Calu3 (cell line): ENCODE data around the gene SLC11A2. TPM values are rescaled to one million over a fixed set of nuclear protein-coding genes. Genes with fewer than 3 reads are reported as not detected.

Experiments
- BruUV-seq: library from RNA; stranded (reverse); fragments of 400-500 nt; replicated peaks from 2 replicates; lab custom pipeline; 2021; lab: Mats Ljungman, UMichigan
- CTCF ChIA-PET: fragments of 300-600 bp; sonication (Branson Sonifier 250); formaldehyde crosslinking; loops from one replicate; lab custom pipeline; 2022; ENCODE audit warnings: antibody characterized with exemption; lab: Charles Lee
- DNase-seq: peaks from one replicate; pipeline ENCODE4 v3.0.0; 2022
- H3K27ac Mint-ChIP-seq: one replicate; pipeline ENCODE4 v1.8.0; 2022; ENCODE audit warnings: mixed read lengths; ENCODE audit not compliant: unreplicated experiment
- H3K27me3 Mint-ChIP-seq: one replicate; pipeline ENCODE4 v1.8.0; 2022; ENCODE audit warnings: mixed read lengths; ENCODE audit not compliant: unreplicated experiment
- H3K36me3 Mint-ChIP-seq: one replicate; pipeline ENCODE4 v1.8.0; 2022; ENCODE audit warnings: mild to moderate bottlenecking, moderate library complexity, mixed read lengths; ENCODE audit not compliant: insufficient read depth, unreplicated experiment
- H3K4me1 Mint-ChIP-seq: one replicate; pipeline ENCODE4 v1.8.0; 2022; ENCODE audit warnings: mild to moderate bottlenecking, low read depth, mixed read lengths; ENCODE audit not compliant: unreplicated experiment
- H3K4me3 Mint-ChIP-seq: one replicate; pipeline ENCODE4 v1.8.0; 2022; ENCODE audit warnings: mild to moderate bottlenecking, low read depth, moderate library complexity, mixed read lengths; ENCODE audit not compliant: unreplicated experiment
- H3K9me3 Mint-ChIP-seq: one replicate; pipeline ENCODE4 v1.8.0; 2022; ENCODE audit warnings: low read depth, mixed read lengths; ENCODE audit not compliant: unreplicated experiment
- intact Hi-C: fragments of 100-400 bp; cut with micrococcal nuclease; formaldehyde crosslinking; loops from one replicate; pipeline ENCODE4 v1.10.0; 2022; ENCODE audit not compliant: unreplicated experiment
- total RNA-seq: library from RNA; stranded (reverse); gene quantifications from 2 replicates; pipeline ENCODE4 v1.2.3, GENCODE V29; 2022
- TF ChIP-seq, protein P1 (sequence below): fragments of 200-600 bp; IDR thresholded peaks from one replicate; pipeline ENCODE4 v1.8.0; 2022; ENCODE audit warnings: antibody characterized with exemption; ENCODE audit not compliant: unreplicated experiment

SLC11A2 gene
- total RNA-seq, 1 experiment from 2014 or later: 51.3 TPM

DNA sequence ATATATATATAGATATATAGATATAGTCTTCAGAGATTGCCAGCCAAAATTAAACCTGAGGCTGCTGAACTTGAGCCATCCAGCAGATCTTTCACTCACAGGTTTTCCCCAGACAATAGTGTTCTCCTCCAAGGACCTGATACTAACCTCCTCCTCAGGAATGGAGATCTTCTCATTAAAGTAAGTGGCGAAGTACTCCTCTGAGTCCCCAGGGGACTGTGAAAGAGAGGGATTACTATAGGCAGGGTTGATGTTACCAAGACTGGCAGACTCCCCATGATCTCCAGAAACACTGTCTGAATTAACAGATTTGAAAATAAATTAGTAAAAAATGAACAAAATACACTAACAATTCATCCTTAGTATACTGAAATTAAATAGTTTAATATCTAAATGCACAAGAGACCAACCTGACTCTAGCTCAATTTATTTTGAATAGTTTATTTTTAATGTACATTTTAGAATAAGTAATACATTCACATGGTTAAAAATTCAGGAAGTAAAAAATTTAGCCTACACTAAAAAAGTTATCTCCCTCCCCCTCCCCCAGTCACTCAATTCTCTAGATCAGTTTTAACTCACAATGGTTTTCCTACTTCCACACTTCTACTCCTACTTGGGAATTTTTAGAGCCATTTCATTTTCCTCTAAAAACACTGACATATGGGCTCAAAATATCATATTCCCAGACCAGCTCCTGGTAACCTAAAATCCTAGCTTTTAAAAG is 17.7 kb downstream of the SLC11A2 start:
- CTCF ChIA-PET: no interaction called here
- Mint-ChIP-seq H3K27me3 (no peaks in the 10 kb centered on the region), H3K27ac (no peak overlapping the region), H3K4me1 (peaks cover 13% of the 10 kb centered on the region), H3K36me3 (peaks cover 34% of the 10 kb centered on the region), H3K9me3 (no peaks in the 10 kb centered on the region), H3K4me3 (no peak overlapping the region)
- TF ChIP-seq, protein P1, sequence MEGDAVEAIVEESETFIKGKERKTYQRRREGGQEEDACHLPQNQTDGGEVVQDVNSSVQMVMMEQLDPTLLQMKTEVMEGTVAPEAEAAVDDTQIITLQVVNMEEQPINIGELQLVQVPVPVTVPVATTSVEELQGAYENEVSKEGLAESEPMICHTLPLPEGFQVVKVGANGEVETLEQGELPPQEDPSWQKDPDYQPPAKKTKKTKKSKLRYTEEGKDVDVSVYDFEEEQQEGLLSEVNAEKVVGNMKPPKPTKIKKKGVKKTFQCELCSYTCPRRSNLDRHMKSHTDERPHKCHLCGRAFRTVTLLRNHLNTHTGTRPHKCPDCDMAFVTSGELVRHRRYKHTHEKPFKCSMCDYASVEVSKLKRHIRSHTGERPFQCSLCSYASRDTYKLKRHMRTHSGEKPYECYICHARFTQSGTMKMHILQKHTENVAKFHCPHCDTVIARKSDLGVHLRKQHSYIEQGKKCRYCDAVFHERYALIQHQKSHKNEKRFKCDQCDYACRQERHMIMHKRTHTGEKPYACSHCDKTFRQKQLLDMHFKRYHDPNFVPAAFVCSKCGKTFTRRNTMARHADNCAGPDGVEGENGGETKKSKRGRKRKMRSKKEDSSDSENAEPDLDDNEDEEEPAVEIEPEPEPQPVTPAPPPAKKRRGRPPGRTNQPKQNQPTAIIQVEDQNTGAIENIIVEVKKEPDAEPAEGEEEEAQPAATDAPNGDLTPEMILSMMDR: no peak
- no peak for DNase-seq
- BruUV-seq: no TSS peak
- intact Hi-C loops: no loop called here

DNA sequence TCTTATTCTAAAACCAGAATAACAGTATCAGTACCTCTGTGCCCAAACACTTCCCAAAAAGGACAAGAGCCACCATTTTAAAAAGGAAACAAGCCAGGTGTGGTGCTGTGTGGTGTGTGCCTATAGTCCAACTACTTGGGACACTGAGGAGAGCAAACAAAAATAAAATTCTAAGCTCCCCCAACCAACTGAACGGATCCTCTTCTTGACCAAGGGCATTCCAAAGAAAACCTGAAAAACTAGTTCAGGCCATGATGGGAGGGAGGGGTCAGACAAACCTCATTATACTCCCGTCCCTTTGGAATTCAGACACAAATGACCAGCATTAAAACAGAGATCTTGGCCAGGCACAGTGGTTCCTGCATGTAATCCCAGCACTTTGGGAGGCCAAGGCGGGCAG is 20.5 kb downstream of the SLC11A2 start:
- DNase-seq: peak; percentile 37
- peak overlapping the region; percentile 26 for H3K27ac Mint-ChIP-seq
- BruUV-seq: no TSS peak
- peaks cover 13% of the 10 kb centered on the region for H3K4me1 Mint-ChIP-seq
- TF ChIP-seq, protein P1: no peak
- CTCF ChIA-PET: interaction anchor here (0.5 to 1.2 kb wide), 3 partner anchors 22 to 193 kb away, joined by 3 read pairs; no protein-coding TSS in a partner anchor
- H3K9me3 Mint-ChIP-seq: no peaks in the 10 kb centered on the region
- H3K36me3 Mint-ChIP-seq: peaks cover 34% of the 10 kb centered on the region
- intact Hi-C loops: no loop called here
- no peak overlapping the region for H3K4me3 Mint-ChIP-seq
- no peaks in the 10 kb centered on the region for H3K27me3 Mint-ChIP-seq

DNA sequence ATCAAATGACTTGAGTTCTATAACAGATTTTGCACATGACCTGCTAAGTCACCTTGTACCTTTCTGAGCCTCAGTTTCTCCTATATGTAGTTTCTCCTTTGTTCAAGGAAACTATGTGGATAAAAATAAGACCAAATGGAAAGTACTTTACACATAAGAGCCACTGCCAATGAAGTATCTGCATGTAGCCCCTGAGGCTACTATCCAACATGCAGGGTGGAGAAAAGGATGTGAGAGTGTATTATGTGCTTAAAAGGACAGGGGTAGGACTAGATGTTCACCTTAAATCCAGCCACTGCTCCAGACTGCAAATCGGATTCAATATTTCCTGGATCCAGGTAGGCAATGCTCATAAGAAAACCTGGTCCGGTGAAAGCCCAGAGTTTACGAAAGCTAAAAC is 21.2 kb downstream of the SLC11A2 start:
- Mint-ChIP-seq H3K27ac (peak overlapping the region; percentile 30), H3K4me3 (no peak overlapping the region), H3K36me3 (peaks cover 34% of the 10 kb centered on the region), H3K4me1 (peaks cover 13% of the 10 kb centered on the region), H3K27me3 (no peaks in the 10 kb centered on the region), H3K9me3 (no peaks in the 10 kb centered on the region)
- CTCF ChIA-PET: interaction anchor here (1.2 kb wide), 1 partner anchor 23 kb away, joined by 3 read pairs; no protein-coding TSS in a partner anchor
- no TSS peak for BruUV-seq
- TF ChIP-seq, protein P1: no peak
- intact Hi-C loops: no loop called here
- no peak for DNase-seq

DNA sequence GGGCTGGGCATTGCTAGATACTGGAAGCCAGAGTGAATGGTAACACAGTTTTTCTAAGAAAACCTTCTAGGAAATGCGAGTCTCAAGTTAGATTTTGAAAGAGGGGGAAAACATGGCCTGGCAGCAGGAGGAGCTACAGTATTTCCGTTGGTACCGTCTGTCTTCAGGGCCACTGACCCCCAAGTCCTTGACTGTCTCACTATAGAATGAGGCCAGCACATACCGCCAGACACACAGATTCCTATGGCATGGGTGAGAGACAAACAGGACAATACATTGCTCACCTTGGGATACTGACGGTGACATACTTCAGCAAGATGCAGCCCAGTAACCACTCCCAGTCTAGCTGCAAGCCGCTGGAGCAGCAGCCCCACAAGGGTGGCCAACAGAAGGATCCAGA is 21.7 kb downstream of the SLC11A2 start:
- TF ChIP-seq, protein P1: no peak
- Mint-ChIP-seq H3K27me3 (no peaks in the 10 kb centered on the region), H3K9me3 (no peaks in the 10 kb centered on the region), H3K27ac (no peak overlapping the region), H3K36me3 (peaks cover 35% of the 10 kb centered on the region), H3K4me1 (peaks cover 13% of the 10 kb centered on the region), H3K4me3 (no peak overlapping the region)
- BruUV-seq: no TSS peak
- intact Hi-C loops: no loop called here
- DNase-seq: no peak
- CTCF ChIA-PET: no interaction called here
